Activated CD4-positive, CD25-positive, alpha-beta regulatory T cell treated with anti-CD3 and anti-CD28 coated beads, Interleukin-2, amount 50 U/mL, for 16 hours (primary cell): ENCODE results near the gene PIEZO1.

ENCODE experiments used
- DNase-seq: peaks from one replicate; pipeline ENCODE4 v3.0.0-alpha.2; 2020; ENCODE audit warnings: low read depth, low spot score

Gene PIEZO1

GRCh38 chr16:88719267-88719932 lies 65.6 kb downstream of the PIEZO1 start:
- DNase-seq, result no peak

- DNase-seq, result no peak
These were observed 66.8 kb downstream of the PIEZO1 start for GRCh38 chr16:88718178-88718577.

GRCh38 chr16:88716601-88717001 lies 68.4 kb downstream of the PIEZO1 start:
- DNase-seq, result no peak

GRCh38 chr16:88716201-88716600 lies 68.8 kb downstream of the PIEZO1 start:
- DNase-seq, result no peak

- DNase-seq, result no peak
These were observed 69.5 kb downstream of the PIEZO1 start for GRCh38 chr16:88715312-88716190.

- no peak for DNase-seq
These were observed 70.4 kb downstream of the PIEZO1 start for GRCh38 chr16:88714420-88715302.

- no peak for DNase-seq
These were observed 71.2 kb downstream of the PIEZO1 start for GRCh38 chr16:88713568-88714419.

- no peak for DNase-seq
These were observed 72.0 kb downstream of the PIEZO1 start for GRCh38 chr16:88713054-88713453.

GRCh38 chr16:88712362-88712979 lies 72.5 kb downstream of the PIEZO1 start:
- no peak for DNase-seq

- no peak for DNase-seq
These were observed 73.2 kb downstream of the PIEZO1 start for GRCh38 chr16:88711750-88712340.

- no peak for DNase-seq
These were observed 74.5 kb downstream of the PIEZO1 start for GRCh38 chr16:88710556-88710955.

- no peak for DNase-seq
These were observed 77.8 kb downstream of the PIEZO1 start for GRCh38 chr16:88706965-88707826.

GRCh38 chr16:88706229-88706964 lies 78.6 kb downstream of the PIEZO1 start, which contains the start of the genes CTU2 and RNF166:
CTU2 (plus strand) TSS chr16:88706503; CDS start chr16:88706531, 28 bp downstream.
RNF166 (minus strand) TSS chr16:88706408; CDS start chr16:88706325, 83 bp downstream.
- peak; percentile 84 for DNase-seq

GRCh38 chr16:88705801-88706228 lies 79.2 kb downstream of the PIEZO1 start:
- no peak for DNase-seq

GRCh38 chr16:88705076-88705684 lies 79.8 kb downstream of the PIEZO1 start:
- no peak for DNase-seq

GRCh38 chr16:88703486-88704309 lies 81.3 kb downstream of the PIEZO1 start:
- peak; percentile 30 for DNase-seq
